ENCODE data around the gene SNHG17. TPM values are rescaled to one million over a fixed set of nuclear protein-coding genes. Genes with fewer than 3 reads are reported as not detected.
"Not testable (repeated sequence)": the region's sequence is repeated elsewhere in the genome, so short reads cannot be mapped to it uniquely, and the experiment has no call there.

SNHG17 gene
- total RNA-seq, 4 donors from 2014 or later: 15.8 to 191 (median 43.7) TPM

- TF ChIP-seq EP300 (IDR thresholded peaks at IDR 0.05; ENCODE audit: low read depth): no peak
- TF ChIP-seq CTCF (IDR thresholded peaks at IDR 0.05): no peak
- TF ChIP-seq POLR2AphosphoS5 (IDR thresholded peaks at IDR 0.05): no peak
- DNase-seq: no peak
- Histone ChIP-seq H3K9me3 (no peaks in the 10 kb centered on the region), H3K4me3 (no peak overlapping the region), H3K36me3 (no peaks in the 10 kb centered on the region), H3K27ac (no peak overlapping the region), H3K27me3 (no peaks in the 10 kb centered on the region), H3K4me1 (no peaks in the 10 kb centered on the region)
- 80 to 87% methylated on average over 1 to 9 of the region's 9 CpGs for WGBS, 2 donors (ENCODE audit: low coverage in 1 of 2)
- intact Hi-C loops (cut with DNase I; ENCODE audit: low total_unique reads): no loop called here
- in situ Hi-C loops (cut with MboI; ENCODE audit: low pct_ligation_motif_present in 1 of 4, low pct_unique_long_range_greater_than_20kb in 1 of 4, low sequenced_read_pairs in 3 of 4): loop anchor here in 2 of 4 donors (25.0 kb wide), 1 partner anchor 351 kb away; no protein-coding TSS in a partner anchor
Observed at GRCh38 chr20:38412877-38413577, 22.1 kb downstream of the SNHG17 start.

- intact Hi-C loops (cut with DNase I; ENCODE audit: low total_unique reads); H3K4me1 ChIP-seq; H3K27me3 ChIP-seq; DNase-seq; H3K9me3 ChIP-seq; H3K36me3 ChIP-seq; H3K4me3 ChIP-seq; H3K27ac ChIP-seq: not testable (repeated sequence)
- WGBS, 2 donors (ENCODE audit: low coverage in 1 of 2): 77 to 87% methylated on average over 6 to 9 of the region's 9 CpGs
- in situ Hi-C loops (cut with MboI; ENCODE audit: low pct_ligation_motif_present in 1 of 4, low pct_unique_long_range_greater_than_20kb in 1 of 4, low sequenced_read_pairs in 3 of 4): loop anchor here in 2 of 4 donors (25.0 kb wide), 1 partner anchor 346 kb away; no protein-coding TSS in a partner anchor
Observed at GRCh38 chr20:38407822-38408221, 27.3 kb downstream of the SNHG17 start.

DNA sequence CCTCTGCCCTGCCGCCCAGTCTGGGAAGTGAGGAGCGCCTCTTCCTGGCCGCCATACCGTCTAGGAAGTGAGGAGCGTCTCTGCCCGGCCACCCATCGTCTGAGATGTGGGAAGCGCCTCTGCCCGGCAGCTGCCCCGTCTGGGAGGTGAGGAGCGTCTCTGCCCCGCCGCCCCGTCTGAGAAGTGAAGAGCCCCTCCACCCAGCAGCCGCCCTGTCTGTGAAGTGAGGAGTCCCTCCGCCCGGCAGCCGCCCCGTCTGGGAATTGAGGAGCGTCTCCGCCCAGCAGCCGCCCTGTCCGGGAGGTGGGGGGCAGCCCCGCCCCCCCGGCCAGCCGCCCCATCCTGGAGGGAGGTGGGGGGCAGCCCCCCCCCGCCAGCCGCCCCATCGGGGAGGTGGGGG lies 27.8 kb downstream of the SNHG17 start:
- no peak overlapping the region for H3K4me3 ChIP-seq
- in situ Hi-C loops (cut with MboI; ENCODE audit: low pct_ligation_motif_present in 1 of 4, low pct_unique_long_range_greater_than_20kb in 1 of 4, low sequenced_read_pairs in 3 of 4): loop anchor here in 2 of 4 donors (25.0 kb wide), 1 partner anchor 345 kb away; no protein-coding TSS in a partner anchor
- 96% methylated on average over 16 of the region's 29 CpGs; no CpG with 5 or more reads in 1 of the 2 donors for WGBS, 2 donors (ENCODE audit: low coverage in 1 of 2)
- H3K4me1 ChIP-seq: no peaks in the 10 kb centered on the region
- intact Hi-C loops (cut with DNase I; ENCODE audit: low total_unique reads): no loop called here
- DNase-seq: no peak
- H3K27me3 ChIP-seq: no peaks in the 10 kb centered on the region
- H3K9me3 ChIP-seq: no peaks in the 10 kb centered on the region
- H3K27ac ChIP-seq: no peak overlapping the region
- no peaks in the 10 kb centered on the region for H3K36me3 ChIP-seq
- TF ChIP-seq POLR2AphosphoS5 (IDR thresholded peaks at IDR 0.05) (no peak), EP300 (IDR thresholded peaks at IDR 0.05; ENCODE audit: low read depth) (no peak), POLR2A (IDR thresholded peaks at IDR 0.05) (no peak), CTCF (IDR thresholded peaks at IDR 0.05) (no peak)

- TF ChIP-seq POLR2A (IDR thresholded peaks at IDR 0.05) (no peak), EP300 (IDR thresholded peaks at IDR 0.05; ENCODE audit: low read depth) (no peak), CTCF (IDR thresholded peaks at IDR 0.05) (no peak), POLR2AphosphoS5 (IDR thresholded peaks at IDR 0.05) (no peak)
- WGBS, 2 donors (ENCODE audit: low coverage in 1 of 2): 80 to 95% methylated on average over 1 to 5 of the region's 5 CpGs
- Histone ChIP-seq H3K27me3 (no peaks in the 10 kb centered on the region), H3K4me3 (no peak overlapping the region), H3K27ac (no peak overlapping the region), H3K36me3 (no peaks in the 10 kb centered on the region), H3K9me3 (no peaks in the 10 kb centered on the region), H3K4me1 (no peaks in the 10 kb centered on the region)
- in situ Hi-C loops (cut with MboI; ENCODE audit: low pct_ligation_motif_present in 1 of 4, low pct_unique_long_range_greater_than_20kb in 1 of 4, low sequenced_read_pairs in 3 of 4): loop anchor here in 2 of 4 donors (25.0 kb wide), 1 partner anchor 344 kb away; no protein-coding TSS in a partner anchor
- no peak for DNase-seq
- intact Hi-C loops (cut with DNase I; ENCODE audit: low total_unique reads): no loop called here
Observed at GRCh38 chr20:38406476-38406875, 28.7 kb downstream of the SNHG17 start.
